ENCODE results near the gene FBXO30.

The FBXO30 gene

GRCh38 chr6:145836170-145836569 lies 21.6 kb upstream of the FBXO30 start:
- TF ChIP-seq TCF12 (IDR thresholded peaks at IDR 0.05; ENCODE audit: low read depth): no peak
- TF ChIP-seq TAF1 (IDR thresholded peaks at IDR 0.05; ENCODE audit: low read depth): no peak
- TF ChIP-seq EP300 (IDR thresholded peaks at IDR 0.05; ENCODE audit: borderline replicate concordance): no peak
- TF ChIP-seq FOXM1 (IDR thresholded peaks at IDR 0.05; ENCODE audit: borderline replicate concordance, low read depth): no peak

- TF ChIP-seq NFIC (IDR thresholded peaks at IDR 0.05) (no peak), TEAD4 (IDR thresholded peaks at IDR 0.05) (no peak)
Measured at GRCh38 chr6:145830612-145831011, 16.0 kb upstream of the FBXO30 start.

GRCh38 chr6:145829950-145830349 lies 15.4 kb upstream of the FBXO30 start:
- TF ChIP-seq ZBTB7A (IDR thresholded peaks at IDR 0.05; ENCODE audit: low read depth) (no peak), YY1 (IDR thresholded peaks at IDR 0.05; ENCODE audit: low read depth) (no peak), EGR1 (IDR thresholded peaks at IDR 0.05) (no peak), RAD21 (IDR thresholded peaks at IDR 0.05; ENCODE audit: low read depth) (no peak), TEAD4 (IDR thresholded peaks at IDR 0.05) (no peak), USF1 (IDR thresholded peaks at IDR 0.05) (no peak), CEBPB (IDR thresholded peaks at IDR 0.05) (no peak), REST (IDR thresholded peaks at IDR 0.05; ENCODE audit: low read depth) (no peak), TCF12 (IDR thresholded peaks at IDR 0.05; ENCODE audit: low read depth) (no peak), CREB1 (IDR thresholded peaks at IDR 0.05; ENCODE audit: low read depth) (no peak)

- TF ChIP-seq TCF12 (IDR thresholded peaks at IDR 0.05; ENCODE audit: low read depth): no peak
- no peak for TF ChIP-seq CREB1 (IDR thresholded peaks at IDR 0.05; ENCODE audit: low read depth)
- no peak for TF ChIP-seq RAD21 (IDR thresholded peaks at IDR 0.05; ENCODE audit: low read depth)
- no peak for TF ChIP-seq EP300 (IDR thresholded peaks at IDR 0.05; ENCODE audit: borderline replicate concordance)
- no peak for TF ChIP-seq EGR1 (IDR thresholded peaks at IDR 0.05)
- TF ChIP-seq USF1 (IDR thresholded peaks at IDR 0.05): no peak
- no peak for TF ChIP-seq ZBTB7A (IDR thresholded peaks at IDR 0.05; ENCODE audit: low read depth)
- TF ChIP-seq TEAD4 (IDR thresholded peaks at IDR 0.05): no peak
- TF ChIP-seq NFIC (IDR thresholded peaks at IDR 0.05): no peak
- no peak for TF ChIP-seq REST (IDR thresholded peaks at IDR 0.05; ENCODE audit: low read depth)
- TF ChIP-seq MAX (IDR thresholded peaks at IDR 0.05): no peak
- no peak for TF ChIP-seq TAF1 (IDR thresholded peaks at IDR 0.05; ENCODE audit: low read depth)
- no peak for TF ChIP-seq FOXM1 (IDR thresholded peaks at IDR 0.05; ENCODE audit: borderline replicate concordance, low read depth)
- no peak for TF ChIP-seq YY1 (IDR thresholded peaks at IDR 0.05; ENCODE audit: low read depth)
Measured at GRCh38 chr6:145829102-145829501, 14.5 kb upstream of the FBXO30 start.

GRCh38 chr6:145824344-145824743 lies 9.7 kb upstream of the FBXO30 start:
- no peak for TF ChIP-seq ZBTB7A (IDR thresholded peaks at IDR 0.05; ENCODE audit: low read depth)

- TF ChIP-seq REST (IDR thresholded peaks at IDR 0.05; ENCODE audit: low read depth) (no peak), EP300 (IDR thresholded peaks at IDR 0.05; ENCODE audit: borderline replicate concordance) (no peak), MAX (IDR thresholded peaks at IDR 0.05) (no peak), USF1 (IDR thresholded peaks at IDR 0.05) (no peak), ZBTB7A (IDR thresholded peaks at IDR 0.05; ENCODE audit: low read depth) (no peak), TCF12 (IDR thresholded peaks at IDR 0.05; ENCODE audit: low read depth) (no peak), NFIC (IDR thresholded peaks at IDR 0.05) (no peak), EGR1 (IDR thresholded peaks at IDR 0.05) (no peak), TAF1 (IDR thresholded peaks at IDR 0.05; ENCODE audit: low read depth) (no peak), FOXM1 (IDR thresholded peaks at IDR 0.05; ENCODE audit: borderline replicate concordance, low read depth) (no peak), TEAD4 (IDR thresholded peaks at IDR 0.05) (no peak), CEBPB (IDR thresholded peaks at IDR 0.05) (no peak), YY1 (IDR thresholded peaks at IDR 0.05; ENCODE audit: low read depth) (no peak), RAD21 (IDR thresholded peaks at IDR 0.05; ENCODE audit: low read depth) (no peak), CREB1 (IDR thresholded peaks at IDR 0.05; ENCODE audit: low read depth) (no peak)
Measured at GRCh38 chr6:145823328-145823944, 8.8 kb upstream of the FBXO30 start.

All from Ishikawa (cell line).